Loucy (cell line): ENCODE measurements around the gene CCDC73.

Source experiments
- EZH2phosphoT487 ChIP-seq: fragments of 200-600 bp; IDR thresholded peaks from 2 replicates; pipeline ENCODE4 v1.6.1; 2018; ENCODE audit warnings: antibody characterized with exemption, mild to moderate bottlenecking, moderate library complexity, borderline replicate concordance
- TF ChIP-seq, protein P1 (sequence below): fragments of 200-600 bp; sonication (generic); conservative IDR thresholded peaks from 2 replicates; pipeline ENCODE4 v1.5.1; 2014; ENCODE audit warnings: mild to moderate bottlenecking, antibody characterized with exemption, low read length

- TF ChIP-seq, protein P1, sequence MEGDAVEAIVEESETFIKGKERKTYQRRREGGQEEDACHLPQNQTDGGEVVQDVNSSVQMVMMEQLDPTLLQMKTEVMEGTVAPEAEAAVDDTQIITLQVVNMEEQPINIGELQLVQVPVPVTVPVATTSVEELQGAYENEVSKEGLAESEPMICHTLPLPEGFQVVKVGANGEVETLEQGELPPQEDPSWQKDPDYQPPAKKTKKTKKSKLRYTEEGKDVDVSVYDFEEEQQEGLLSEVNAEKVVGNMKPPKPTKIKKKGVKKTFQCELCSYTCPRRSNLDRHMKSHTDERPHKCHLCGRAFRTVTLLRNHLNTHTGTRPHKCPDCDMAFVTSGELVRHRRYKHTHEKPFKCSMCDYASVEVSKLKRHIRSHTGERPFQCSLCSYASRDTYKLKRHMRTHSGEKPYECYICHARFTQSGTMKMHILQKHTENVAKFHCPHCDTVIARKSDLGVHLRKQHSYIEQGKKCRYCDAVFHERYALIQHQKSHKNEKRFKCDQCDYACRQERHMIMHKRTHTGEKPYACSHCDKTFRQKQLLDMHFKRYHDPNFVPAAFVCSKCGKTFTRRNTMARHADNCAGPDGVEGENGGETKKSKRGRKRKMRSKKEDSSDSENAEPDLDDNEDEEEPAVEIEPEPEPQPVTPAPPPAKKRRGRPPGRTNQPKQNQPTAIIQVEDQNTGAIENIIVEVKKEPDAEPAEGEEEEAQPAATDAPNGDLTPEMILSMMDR: no peak
- no peak for TF ChIP-seq EZH2phosphoT487
These were observed 92.8 kb downstream of the CCDC73 start for GRCh38 chr11:32701616-32702015.
